GM18498 (cell line): ENCODE results near the gene CAMK2N1.

Experiments
- ATAC-seq: cut with Tn5 transposase; IDR thresholded peaks from one replicate; pipeline ENCODE4 v1.9.1; 2021; ENCODE audit warnings: mild to moderate bottlenecking, moderate library complexity; ENCODE audit not compliant: unreplicated experiment

Gene CAMK2N1

DNA sequence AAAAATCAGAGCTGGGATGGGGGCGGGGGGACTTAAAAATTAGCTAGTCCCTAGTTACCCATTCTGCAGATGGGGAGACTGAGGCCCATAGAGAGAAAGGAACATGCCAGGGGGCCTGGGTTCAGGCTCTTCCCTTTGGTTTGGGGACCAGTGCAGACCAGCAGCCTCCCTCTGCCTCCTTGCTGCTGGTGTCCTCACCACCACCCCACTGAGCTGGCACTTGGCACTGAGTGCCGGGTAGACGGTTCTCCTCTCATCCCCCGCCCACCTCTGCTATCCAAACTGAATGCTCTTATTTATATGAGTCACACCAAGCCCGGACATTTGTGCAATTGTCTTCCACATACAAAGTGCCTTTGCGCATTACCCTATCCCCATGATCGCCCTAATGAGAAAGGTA is 39.2 kb downstream of the CAMK2N1 start:
- ATAC-seq = no peak

DNA sequence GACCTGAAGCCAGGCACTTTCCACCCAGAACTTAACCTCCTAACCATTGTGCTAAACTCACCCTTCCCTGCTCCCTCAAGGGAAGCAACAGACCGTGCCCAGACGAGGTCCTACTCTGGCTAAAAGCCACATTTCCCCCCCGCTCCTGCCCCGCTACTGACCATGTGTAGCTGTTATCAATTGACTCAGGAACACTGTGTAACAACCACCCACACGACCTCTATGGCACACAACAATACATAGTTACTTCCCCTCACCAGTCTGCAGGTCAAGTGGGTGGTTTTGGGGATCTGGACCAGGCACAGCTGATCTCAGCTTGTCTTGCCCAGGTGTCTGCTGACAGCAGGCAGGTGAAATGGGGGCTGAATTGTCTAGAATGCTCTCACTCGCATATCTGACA is 40.1 kb downstream of the CAMK2N1 start:
- ATAC-seq = no peak

DNA sequence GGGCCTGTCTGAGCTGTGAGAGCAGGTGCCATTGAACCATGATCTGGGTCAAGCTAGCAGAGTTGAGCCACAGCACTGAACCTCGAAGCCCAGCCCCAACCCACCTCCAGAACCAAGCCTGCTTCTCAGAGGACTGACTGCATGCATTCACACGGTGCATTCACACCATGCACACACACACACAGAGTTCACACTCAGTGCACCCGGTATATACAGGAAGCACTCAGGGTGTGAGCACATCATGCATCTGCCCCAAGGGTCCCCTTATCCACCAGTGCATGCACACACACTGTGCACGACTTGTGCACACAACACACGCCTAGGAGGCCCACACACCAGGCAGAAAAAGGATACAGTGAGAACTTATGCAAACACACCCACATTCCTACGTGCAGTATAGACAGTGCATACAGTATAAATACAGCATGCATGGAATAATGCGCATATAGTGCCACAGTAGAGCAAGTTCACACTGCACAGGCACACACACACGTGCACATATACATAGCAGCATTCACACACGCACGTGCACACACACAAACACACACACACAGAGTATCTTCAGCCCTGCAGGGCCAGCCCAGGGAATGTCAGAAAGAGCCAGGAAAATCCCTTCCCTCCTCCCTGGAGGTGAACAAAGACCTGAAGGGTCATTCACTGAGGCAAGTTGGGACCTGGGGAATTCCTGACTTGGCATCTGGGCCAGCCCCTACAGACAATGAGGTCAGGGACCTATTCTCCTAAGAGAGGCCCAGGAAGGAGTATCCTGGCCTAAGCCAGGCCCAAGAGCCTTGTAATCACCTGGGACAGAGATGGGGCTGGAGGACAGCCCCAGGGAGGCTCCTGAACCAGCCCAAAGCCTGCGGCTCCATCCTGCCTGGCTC is 42.1 kb downstream of the CAMK2N1 start:
- ATAC-seq = no peak

DNA sequence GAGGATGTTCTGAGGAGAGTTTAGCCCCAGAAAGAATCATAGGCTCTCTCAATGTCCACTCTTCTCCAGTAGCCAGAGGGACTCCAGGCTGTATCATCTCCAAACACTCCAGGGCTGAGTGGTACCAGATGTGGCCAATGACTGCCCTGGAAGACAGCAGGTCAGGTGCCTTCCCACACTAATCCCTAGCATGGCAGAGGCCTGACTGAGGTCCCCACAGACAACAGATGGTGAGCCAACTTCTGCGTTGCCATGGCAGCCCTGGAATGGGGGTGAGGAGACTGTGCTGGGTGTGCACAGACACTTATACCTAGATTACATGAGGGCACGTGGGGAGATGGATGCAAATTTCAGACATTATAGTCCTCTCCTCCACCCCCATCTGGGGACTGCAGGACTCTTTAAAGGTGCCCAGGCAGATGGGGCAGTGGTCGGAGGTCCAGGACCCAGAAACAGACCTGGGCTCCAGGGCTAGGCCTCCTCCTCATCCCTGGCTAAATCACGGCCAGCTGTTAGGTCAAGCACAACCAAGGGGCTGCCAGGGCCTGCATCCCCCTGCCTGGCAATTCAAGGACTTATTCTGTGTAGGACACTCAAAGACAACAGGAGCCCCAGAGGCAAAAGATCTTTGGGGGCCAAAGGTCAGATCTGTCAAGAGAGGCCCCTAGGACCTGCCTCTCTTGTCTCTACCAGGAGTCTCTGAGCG is 42.9 kb downstream of the CAMK2N1 start:
- ATAC-seq = no peak

DNA sequence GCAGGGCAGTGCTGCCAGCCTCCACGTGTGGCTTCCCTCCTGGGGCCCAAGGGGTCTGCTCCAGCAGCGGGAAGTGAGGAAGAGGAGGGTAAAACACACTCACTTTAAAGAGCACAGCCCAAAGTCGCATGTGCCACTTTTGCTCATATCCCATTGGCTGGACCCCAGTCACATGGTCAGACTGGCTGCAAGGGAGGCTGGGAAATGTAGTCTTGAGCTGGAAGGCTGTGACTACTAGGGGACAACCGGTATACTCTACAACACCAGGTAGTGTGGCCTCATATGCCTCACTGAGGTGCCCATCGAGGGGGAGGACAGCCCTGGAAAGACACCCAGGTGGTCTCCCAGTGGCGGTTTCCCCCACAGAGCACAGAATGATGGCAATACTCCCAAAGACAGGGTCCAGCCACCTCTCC is 45.2 kb downstream of the CAMK2N1 start:
- no peak for ATAC-seq

DNA sequence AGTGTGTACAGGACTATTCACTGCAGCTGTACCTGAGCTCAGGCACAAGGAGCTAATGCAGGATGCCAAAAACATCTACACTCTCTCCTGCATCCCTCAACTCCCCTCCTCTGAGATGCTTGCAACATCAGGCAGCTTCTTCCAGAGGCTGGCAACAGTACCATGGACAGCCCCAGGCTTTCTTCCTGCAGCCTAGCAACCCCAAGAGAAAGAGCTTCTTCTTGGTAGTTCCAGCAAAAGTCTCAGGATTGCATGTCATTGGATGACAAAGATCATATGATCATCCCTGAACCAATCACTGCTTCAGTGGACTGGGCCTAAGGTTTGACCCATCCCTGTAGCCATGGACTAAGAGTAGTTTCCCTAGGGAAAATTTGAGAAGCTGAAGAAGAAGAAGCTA is 46.7 kb downstream of the CAMK2N1 start:
- ATAC-seq = no peak

DNA sequence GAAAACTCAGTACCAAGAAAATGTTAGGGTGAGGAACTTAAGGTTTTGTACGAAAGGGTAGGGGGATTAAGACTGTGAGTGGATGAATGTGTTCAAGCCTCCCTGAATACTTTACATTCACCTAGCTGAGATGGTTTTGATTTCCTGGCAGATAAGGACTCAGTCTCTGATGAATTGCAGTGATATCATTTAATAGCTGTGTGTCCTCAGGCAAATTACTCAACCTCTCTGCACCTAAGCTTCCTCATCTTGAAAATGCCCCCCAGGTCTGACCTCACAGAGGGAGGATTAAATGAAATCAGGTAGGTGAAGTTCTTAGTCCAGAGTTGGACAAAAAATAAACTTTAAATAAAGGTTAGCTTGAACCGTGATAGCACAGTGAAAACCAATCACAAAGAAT is 48.4 kb downstream of the CAMK2N1 start:
- no peak for ATAC-seq

DNA sequence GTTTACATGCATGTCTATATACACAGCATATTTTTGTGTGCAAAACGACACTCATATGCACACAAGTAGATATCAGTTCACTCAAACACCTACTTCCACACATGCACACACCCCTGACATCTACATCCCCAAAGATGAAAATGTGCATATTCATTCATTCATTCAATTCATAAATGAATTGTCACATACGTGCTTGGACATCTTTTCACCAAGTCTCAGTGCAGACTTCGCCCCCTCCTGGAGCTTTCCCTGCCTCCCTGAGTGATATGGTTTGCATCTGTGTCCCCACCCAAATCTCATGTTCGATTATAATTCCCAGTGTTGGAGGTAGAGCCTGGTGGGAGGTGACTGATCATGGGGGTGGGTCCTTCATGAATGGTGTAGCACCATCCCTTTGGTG is 53.1 kb downstream of the CAMK2N1 start:
- ATAC-seq = no peak
